ENCODE data around the gene CD44.
A peak's percentile ranks its signal among the peaks of the same experiment; 100 is the strongest.

CD44 gene

GRCh38 chr11:35163702-35164496, 24.9 kb downstream of the CD44 start:
- peak; percentile 10; the same call in 1 of the 2 replicates for TF ChIP-seq CTCF (IDR thresholded peaks at IDR 0.05)

GRCh38 chr11:35165030-35165422, 26.1 kb downstream of the CD44 start:
- no peak for TF ChIP-seq CTCF (IDR thresholded peaks at IDR 0.05)

- TF ChIP-seq CTCF (IDR thresholded peaks at IDR 0.05), result no peak
Measured at GRCh38 chr11:35165423-35166368, 26.7 kb downstream of the CD44 start.

GRCh38 chr11:35166369-35167360, 27.7 kb downstream of the CD44 start:
- no peak for TF ChIP-seq CTCF (IDR thresholded peaks at IDR 0.05)

- no peak for TF ChIP-seq CTCF (IDR thresholded peaks at IDR 0.05)
Measured at GRCh38 chr11:35167426-35167954, 28.5 kb downstream of the CD44 start.

- no peak for TF ChIP-seq CTCF (IDR thresholded peaks at IDR 0.05)
Measured at GRCh38 chr11:35168671-35169070, 29.7 kb downstream of the CD44 start.
